ENCODE measurements around the gene VOPP1. TPM values are rescaled to one million over a fixed set of nuclear protein-coding genes. Genes with fewer than 3 reads are reported as not detected.

Gene VOPP1
- total and polyA plus RNA-seq, 10 of the 15 experiments (the other 5 are each of a cell fraction or from before 2014, with no cell fraction given) = 32.8 to 206 (median 129) TPM

DNA sequence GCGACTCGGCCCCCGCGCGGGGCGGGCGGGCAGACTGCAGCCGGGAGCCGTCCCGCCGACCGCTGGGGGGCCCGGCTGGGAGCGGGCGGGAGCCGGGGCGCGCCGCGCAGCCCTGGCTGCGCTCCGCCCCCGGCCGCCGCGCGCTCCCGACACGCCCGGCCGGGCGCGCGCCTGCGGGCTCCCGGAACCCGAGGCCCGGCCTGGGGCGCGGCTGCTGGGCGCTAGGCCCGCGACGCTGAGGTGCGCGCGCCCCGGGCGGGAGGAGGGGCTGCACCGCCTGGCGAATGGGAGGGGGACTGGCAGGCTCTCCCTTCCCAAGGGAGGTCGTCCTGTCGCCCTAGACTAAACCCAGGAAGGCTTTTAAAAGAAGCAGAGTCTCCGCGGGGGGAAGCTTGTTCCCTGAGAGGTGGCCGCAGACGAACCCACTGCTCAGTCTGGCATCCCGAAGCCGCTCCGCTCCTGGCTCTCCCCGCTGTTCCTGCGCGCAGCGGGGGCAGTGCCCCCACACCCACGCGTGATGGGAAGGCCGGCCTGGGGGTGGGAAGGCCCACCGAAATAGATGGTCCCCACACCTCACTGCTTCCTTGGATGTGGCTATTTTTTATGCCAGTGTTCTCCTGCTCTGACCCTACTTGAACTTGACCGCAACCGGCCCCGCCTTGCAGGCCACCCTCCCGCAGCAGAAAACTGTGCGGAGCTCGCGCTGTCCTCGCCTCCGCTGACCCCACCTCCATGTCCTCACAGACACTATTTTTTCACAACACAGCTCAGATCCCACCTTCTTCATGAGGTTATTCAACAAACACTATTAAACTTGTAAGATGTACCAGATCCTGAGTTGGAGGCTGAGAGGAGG is at the start of gene VOPP1 (continued):
- TF ChIP-seq ZBTB11 (CRISPR knock-in tag; IDR thresholded peaks at IDR 0.05) = no peak
- no peak; the same call in 1 of the 2 replicates for TF ChIP-seq DPF2 (IDR thresholded peaks at IDR 0.05)
- TF ChIP-seq CBFB (IDR thresholded peaks at IDR 0.05; ENCODE audit: low read depth) = peak; percentile 41; the same call in 1 of the 2 replicates
- TF ChIP-seq, protein P1, sequence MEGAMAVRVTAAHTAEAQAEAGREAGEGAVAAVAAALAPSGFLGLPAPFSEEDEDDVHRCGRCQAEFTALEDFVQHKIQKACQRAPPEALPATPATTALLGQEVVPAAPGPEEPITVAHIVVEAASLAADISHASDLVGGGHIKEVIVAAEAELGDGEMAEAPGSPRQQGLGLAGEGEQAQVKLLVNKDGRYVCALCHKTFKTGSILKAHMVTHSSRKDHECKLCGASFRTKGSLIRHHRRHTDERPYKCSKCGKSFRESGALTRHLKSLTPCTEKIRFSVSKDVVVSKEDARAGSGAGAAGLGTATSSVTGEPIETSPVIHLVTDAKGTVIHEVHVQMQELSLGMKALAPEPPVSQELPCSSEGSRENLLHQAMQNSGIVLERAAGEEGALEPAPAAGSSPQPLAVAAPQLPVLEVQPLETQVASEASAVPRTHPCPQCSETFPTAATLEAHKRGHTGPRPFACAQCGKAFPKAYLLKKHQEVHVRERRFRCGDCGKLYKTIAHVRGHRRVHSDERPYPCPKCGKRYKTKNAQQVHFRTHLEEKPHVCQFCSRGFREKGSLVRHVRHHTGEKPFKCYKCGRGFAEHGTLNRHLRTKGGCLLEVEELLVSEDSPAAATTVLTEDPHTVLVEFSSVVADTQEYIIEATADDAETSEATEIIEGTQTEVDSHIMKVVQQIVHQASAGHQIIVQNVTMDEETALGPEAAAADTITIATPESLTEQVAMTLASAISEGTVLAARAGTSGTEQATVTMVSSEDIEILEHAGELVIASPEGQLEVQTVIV (IDR thresholded peaks at IDR 0.05; ENCODE audit: borderline replicate concordance, partially characterized antibody) = no peak
- TF ChIP-seq HCFC1 (IDR thresholded peaks at IDR 0.05; ENCODE audit: low read length) = 0 out of 2 replicates have a peak, but pooled peaks have one; percentile 7
- TF ChIP-seq, protein P2, sequence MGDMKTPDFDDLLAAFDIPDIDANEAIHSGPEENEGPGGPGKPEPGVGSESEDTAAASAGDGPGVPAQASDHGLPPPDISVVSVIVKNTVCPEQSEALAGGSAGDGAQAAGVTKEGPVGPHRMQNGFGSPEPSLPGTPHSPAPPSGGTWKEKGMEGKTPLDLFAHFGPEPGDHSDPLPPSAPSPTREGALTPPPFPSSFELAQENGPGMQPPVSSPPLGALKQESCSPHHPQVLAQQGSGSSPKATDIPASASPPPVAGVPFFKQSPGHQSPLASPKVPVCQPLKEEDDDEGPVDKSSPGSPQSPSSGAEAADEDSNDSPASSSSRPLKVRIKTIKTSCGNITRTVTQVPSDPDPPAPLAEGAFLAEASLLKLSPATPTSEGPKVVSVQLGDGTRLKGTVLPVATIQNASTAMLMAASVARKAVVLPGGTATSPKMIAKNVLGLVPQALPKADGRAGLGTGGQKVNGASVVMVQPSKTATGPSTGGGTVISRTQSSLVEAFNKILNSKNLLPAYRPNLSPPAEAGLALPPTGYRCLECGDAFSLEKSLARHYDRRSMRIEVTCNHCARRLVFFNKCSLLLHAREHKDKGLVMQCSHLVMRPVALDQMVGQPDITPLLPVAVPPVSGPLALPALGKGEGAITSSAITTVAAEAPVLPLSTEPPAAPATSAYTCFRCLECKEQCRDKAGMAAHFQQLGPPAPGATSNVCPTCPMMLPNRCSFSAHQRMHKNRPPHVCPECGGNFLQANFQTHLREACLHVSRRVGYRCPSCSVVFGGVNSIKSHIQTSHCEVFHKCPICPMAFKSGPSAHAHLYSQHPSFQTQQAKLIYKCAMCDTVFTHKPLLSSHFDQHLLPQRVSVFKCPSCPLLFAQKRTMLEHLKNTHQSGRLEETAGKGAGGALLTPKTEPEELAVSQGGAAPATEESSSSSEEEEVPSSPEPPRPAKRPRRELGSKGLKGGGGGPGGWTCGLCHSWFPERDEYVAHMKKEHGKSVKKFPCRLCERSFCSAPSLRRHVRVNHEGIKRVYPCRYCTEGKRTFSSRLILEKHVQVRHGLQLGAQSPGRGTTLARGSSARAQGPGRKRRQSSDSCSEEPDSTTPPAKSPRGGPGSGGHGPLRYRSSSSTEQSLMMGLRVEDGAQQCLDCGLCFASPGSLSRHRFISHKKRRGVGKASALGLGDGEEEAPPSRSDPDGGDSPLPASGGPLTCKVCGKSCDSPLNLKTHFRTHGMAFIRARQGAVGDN (IDR thresholded peaks at IDR 0.05) = peak; percentile 40; the same call in 1 of the 2 replicates
